COLO668 (cell line): Measurements from ENCODE around the gene DKK1.
"Not testable (repeated sequence)": the region's sequence is repeated elsewhere in the genome, so short reads cannot be mapped to it uniquely, and the experiment has no call there.

Source experiments
- DNase-seq: peaks from one replicate; lab custom pipeline; 2025; ENCODE audit not compliant: unreplicated experiment; lab: John Stamatoyannopoulos, UW

DKK1 gene

GRCh38 chr10:52365547-52366432 is 51.7 kb downstream of the DKK1 start:
- not testable (repeated sequence) for DNase-seq
